ENCODE measurements around the gene CRYAB.

GRCh38 chr11:111942829-111943228, 31.3 kb upstream of the CRYAB start:
- TF ChIP-seq CTCF (IDR thresholded peaks at IDR 0.05; ENCODE audit: borderline replicate concordance, extremely low read depth, low read length, poor library complexity, severe bottlenecking): no peak
- no peak for TF ChIP-seq EZH2 (IDR thresholded peaks at IDR 0.05; ENCODE audit: borderline replicate concordance, low read depth, low read length, severe bottlenecking)

Measured in DND-41 (cell line).